ENCODE data around the gene GRIPAP1. TPM values are rescaled to one million over a fixed set of nuclear protein-coding genes. Genes with fewer than 3 reads are reported as not detected.

Gene GRIPAP1
- total RNA-seq, 1 experiment from 2014 or later = 51.0 TPM

DNA sequence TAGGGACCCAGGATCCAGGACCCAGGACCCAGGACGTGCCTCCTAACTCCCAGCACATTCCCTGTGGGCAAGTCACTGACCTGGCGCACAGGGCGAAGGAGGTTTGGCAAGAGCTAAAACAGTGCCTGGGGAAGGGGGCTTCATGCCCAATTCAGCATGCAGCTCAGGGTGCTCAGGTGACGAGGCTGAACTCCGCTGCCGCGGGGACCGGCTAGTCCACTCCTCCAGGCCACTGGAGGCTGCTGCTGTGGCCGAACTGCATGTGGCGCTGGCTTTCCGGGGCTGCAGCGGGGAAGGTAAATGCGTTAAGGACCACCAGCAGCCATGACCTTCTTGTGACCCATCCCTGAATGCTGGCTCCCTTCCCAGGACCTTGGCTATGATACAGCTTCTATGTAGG is 78.3 kb downstream of the GRIPAP1 start:
- no TSS peak for BruUV-seq (replicated peaks)
- no peak for ATAC-seq
- H3K9me3 ChIP-seq (ENCODE audit: control insufficient read depth, insufficient read depth, low read depth, low read length) = no peaks in the 10 kb centered on the region
- TF ChIP-seq POLR2AphosphoS5 (IDR thresholded peaks at IDR 0.05; ENCODE audit: low read depth, low read length) = no peak
- TF ChIP-seq, protein P1, sequence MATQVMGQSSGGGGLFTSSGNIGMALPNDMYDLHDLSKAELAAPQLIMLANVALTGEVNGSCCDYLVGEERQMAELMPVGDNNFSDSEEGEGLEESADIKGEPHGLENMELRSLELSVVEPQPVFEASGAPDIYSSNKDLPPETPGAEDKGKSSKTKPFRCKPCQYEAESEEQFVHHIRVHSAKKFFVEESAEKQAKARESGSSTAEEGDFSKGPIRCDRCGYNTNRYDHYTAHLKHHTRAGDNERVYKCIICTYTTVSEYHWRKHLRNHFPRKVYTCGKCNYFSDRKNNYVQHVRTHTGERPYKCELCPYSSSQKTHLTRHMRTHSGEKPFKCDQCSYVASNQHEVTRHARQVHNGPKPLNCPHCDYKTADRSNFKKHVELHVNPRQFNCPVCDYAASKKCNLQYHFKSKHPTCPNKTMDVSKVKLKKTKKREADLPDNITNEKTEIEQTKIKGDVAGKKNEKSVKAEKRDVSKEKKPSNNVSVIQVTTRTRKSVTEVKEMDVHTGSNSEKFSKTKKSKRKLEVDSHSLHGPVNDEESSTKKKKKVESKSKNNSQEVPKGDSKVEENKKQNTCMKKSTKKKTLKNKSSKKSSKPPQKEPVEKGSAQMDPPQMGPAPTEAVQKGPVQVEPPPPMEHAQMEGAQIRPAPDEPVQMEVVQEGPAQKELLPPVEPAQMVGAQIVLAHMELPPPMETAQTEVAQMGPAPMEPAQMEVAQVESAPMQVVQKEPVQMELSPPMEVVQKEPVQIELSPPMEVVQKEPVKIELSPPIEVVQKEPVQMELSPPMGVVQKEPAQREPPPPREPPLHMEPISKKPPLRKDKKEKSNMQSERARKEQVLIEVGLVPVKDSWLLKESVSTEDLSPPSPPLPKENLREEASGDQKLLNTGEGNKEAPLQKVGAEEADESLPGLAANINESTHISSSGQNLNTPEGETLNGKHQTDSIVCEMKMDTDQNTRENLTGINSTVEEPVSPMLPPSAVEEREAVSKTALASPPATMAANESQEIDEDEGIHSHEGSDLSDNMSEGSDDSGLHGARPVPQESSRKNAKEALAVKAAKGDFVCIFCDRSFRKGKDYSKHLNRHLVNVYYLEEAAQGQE (IDR thresholded peaks at IDR 0.05; ENCODE audit: insufficient read depth in 1 of 2, low read depth in 2 of 2, low read length in 1 of 2) = no peak
- no peak for TF ChIP-seq SIN3A (IDR thresholded peaks at IDR 0.05; ENCODE audit: borderline replicate concordance, insufficient read depth, low read depth, low read length)
- TF ChIP-seq, protein P2, sequence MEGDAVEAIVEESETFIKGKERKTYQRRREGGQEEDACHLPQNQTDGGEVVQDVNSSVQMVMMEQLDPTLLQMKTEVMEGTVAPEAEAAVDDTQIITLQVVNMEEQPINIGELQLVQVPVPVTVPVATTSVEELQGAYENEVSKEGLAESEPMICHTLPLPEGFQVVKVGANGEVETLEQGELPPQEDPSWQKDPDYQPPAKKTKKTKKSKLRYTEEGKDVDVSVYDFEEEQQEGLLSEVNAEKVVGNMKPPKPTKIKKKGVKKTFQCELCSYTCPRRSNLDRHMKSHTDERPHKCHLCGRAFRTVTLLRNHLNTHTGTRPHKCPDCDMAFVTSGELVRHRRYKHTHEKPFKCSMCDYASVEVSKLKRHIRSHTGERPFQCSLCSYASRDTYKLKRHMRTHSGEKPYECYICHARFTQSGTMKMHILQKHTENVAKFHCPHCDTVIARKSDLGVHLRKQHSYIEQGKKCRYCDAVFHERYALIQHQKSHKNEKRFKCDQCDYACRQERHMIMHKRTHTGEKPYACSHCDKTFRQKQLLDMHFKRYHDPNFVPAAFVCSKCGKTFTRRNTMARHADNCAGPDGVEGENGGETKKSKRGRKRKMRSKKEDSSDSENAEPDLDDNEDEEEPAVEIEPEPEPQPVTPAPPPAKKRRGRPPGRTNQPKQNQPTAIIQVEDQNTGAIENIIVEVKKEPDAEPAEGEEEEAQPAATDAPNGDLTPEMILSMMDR (IDR thresholded peaks at IDR 0.05) = no peak
- no peak for TF ChIP-seq TCF7L2 (IDR thresholded peaks at IDR 0.05; ENCODE audit: low read depth, low read length)
- intact Hi-C loops (cut with micrococcal nuclease; ENCODE audit: unreplicated experiment) (no loop called here), in situ Hi-C loops (cut with HindIII; ENCODE audit: low pct_unique_long_range_greater_than_20kb, low sequenced_read_pairs) (no loop called here)
- no peaks in the 10 kb centered on the region for H3K27me3 ChIP-seq (ENCODE audit: control insufficient read depth, insufficient read depth, low read length)
- no peak for DNase-seq (ENCODE audit: low read depth, low spot score)
- CTCF ChIA-PET = no interaction called here
- POLR2A ChIA-PET = no interaction called here
- no peak overlapping the region for H3K27ac ChIP-seq (ENCODE audit: low read length)
- no peak overlapping the region for H3K4me3 ChIP-seq (ENCODE audit: low read depth in 2 of 2, low read length in 2 of 2)
- H3K4me1 ChIP-seq (ENCODE audit: control insufficient read depth, insufficient read depth, low read length) = peaks cover 8% of the 10 kb centered on the region; the same call in 1 of the 2 replicates
- no peaks in the 10 kb centered on the region; the same call in 1 of the 2 replicates for H3K36me3 ChIP-seq (ENCODE audit: control insufficient read depth, insufficient read depth, low read length)

Other genes with a start within 250 kb of the GRIPAP1 start
- not detected for gene GLOD5, start 240.5 kb downstream of the GRIPAP1 start, total RNA-seq (2021; ENCODE audit: unreplicated experiment)
- gene GATA1, start 215.7 kb downstream of the GRIPAP1 start, total RNA-seq (2021; ENCODE audit: unreplicated experiment) = 0.23 TPM
- gene HDAC6, start 200.2 kb downstream of the GRIPAP1 start, total RNA-seq (2021; ENCODE audit: unreplicated experiment) = 97.1 TPM
- gene ERAS, start 175.8 kb downstream of the GRIPAP1 start, total RNA-seq (2021; ENCODE audit: unreplicated experiment) = 0.23 TPM
- gene PCSK1N, start 166.7 kb downstream of the GRIPAP1 start, total RNA-seq (2021; ENCODE audit: unreplicated experiment) = 17.8 TPM
- 92.1 TPM for gene TIMM17B, start 104.5 kb downstream of the GRIPAP1 start, total RNA-seq (2021; ENCODE audit: unreplicated experiment)
- gene PQBP1, start 104.3 kb downstream of the GRIPAP1 start, total RNA-seq (2021; ENCODE audit: unreplicated experiment) = 136 TPM
- 72.4 TPM for gene SLC35A2, start 90.6 kb downstream of the GRIPAP1 start, total RNA-seq (2021; ENCODE audit: unreplicated experiment)
- gene PIM2, start 83.2 kb downstream of the GRIPAP1 start, total RNA-seq (2021; ENCODE audit: unreplicated experiment) = 52.6 TPM
- 59.5 TPM for gene OTUD5, start 44.7 kb downstream of the GRIPAP1 start, total RNA-seq (2021; ENCODE audit: unreplicated experiment)
- 5.5 TPM for gene KCND1, start 30.4 kb downstream of the GRIPAP1 start, total RNA-seq (2021; ENCODE audit: unreplicated experiment)
- 45.9 TPM for gene TFE3, start 41.1 kb upstream of the GRIPAP1 start, total RNA-seq (2021; ENCODE audit: unreplicated experiment)
- gene CCDC120, start 56.7 kb upstream of the GRIPAP1 start, total RNA-seq (2021; ENCODE audit: unreplicated experiment) = 11.0 TPM
- 36.3 TPM for gene PRAF2, start 71.7 kb upstream of the GRIPAP1 start, total RNA-seq (2021; ENCODE audit: unreplicated experiment)
- 49.3 TPM for gene WDR45, start 77.6 kb upstream of the GRIPAP1 start, total RNA-seq (2021; ENCODE audit: unreplicated experiment)
- 28.0 TPM for gene GPKOW, start 121.5 kb upstream of the GRIPAP1 start, total RNA-seq (2021; ENCODE audit: unreplicated experiment)
- 3.8 TPM for gene MAGIX, start 160.5 kb upstream of the GRIPAP1 start, total RNA-seq (2021; ENCODE audit: unreplicated experiment)
- 293 TPM for gene PLP2, start 169.6 kb upstream of the GRIPAP1 start, total RNA-seq (2021; ENCODE audit: unreplicated experiment)
- gene PRICKLE3, start 184.1 kb upstream of the GRIPAP1 start, total RNA-seq (2021; ENCODE audit: unreplicated experiment) = 40.1 TPM
- gene SYP, start 197.9 kb upstream of the GRIPAP1 start, total RNA-seq (2021; ENCODE audit: unreplicated experiment) = 12.4 TPM
- not detected for gene CACNA1F, start 231.1 kb upstream of the GRIPAP1 start, total RNA-seq (2021; ENCODE audit: unreplicated experiment)
- 22.8 TPM for gene CCDC22, start 233.2 kb upstream of the GRIPAP1 start, total RNA-seq (2021; ENCODE audit: unreplicated experiment)